HG03095 (cell line): ENCODE data around the gene CDYL.

ENCODE experiments used
- ATAC-seq: cut with Tn5 transposase; IDR thresholded peaks from one replicate; pipeline ENCODE4 v1.9.1; 2021; ENCODE audit warnings: moderate library complexity; ENCODE audit not compliant: unreplicated experiment

Gene CDYL

GRCh38 chr6:4802312-4802935, 26.2 kb downstream of the CDYL start:
- ATAC-seq, result peak; percentile 66

GRCh38 chr6:4803343-4803744, 27.1 kb downstream of the CDYL start:
- ATAC-seq, result no peak

- ATAC-seq, result no peak
Measured at GRCh38 chr6:4804095-4804494, 27.9 kb downstream of the CDYL start.

- ATAC-seq, result no peak
Measured at GRCh38 chr6:4805553-4806336, 29.5 kb downstream of the CDYL start.

- no peak for ATAC-seq
Measured at GRCh38 chr6:4806337-4806725, 30.1 kb downstream of the CDYL start.

- ATAC-seq, result no peak
Measured at GRCh38 chr6:4806791-4807190, 30.6 kb downstream of the CDYL start.

GRCh38 chr6:4808396-4808795, 32.2 kb downstream of the CDYL start:
- no peak for ATAC-seq

- no peak for ATAC-seq
Measured at GRCh38 chr6:4809999-4810918, 34.1 kb downstream of the CDYL start.

- no peak for ATAC-seq
Measured at GRCh38 chr6:4812068-4812467, 35.9 kb downstream of the CDYL start.

- no peak for ATAC-seq
Measured at GRCh38 chr6:4813055-4813454, 36.9 kb downstream of the CDYL start.

- no peak for ATAC-seq
Measured at GRCh38 chr6:4814212-4814611, 38.0 kb downstream of the CDYL start.

GRCh38 chr6:4814987-4815386, 38.8 kb downstream of the CDYL start:
- ATAC-seq, result no peak

GRCh38 chr6:4815584-4815983, 39.4 kb downstream of the CDYL start:
- ATAC-seq, result no peak

- no peak for ATAC-seq
Measured at GRCh38 chr6:4816904-4817303, 40.7 kb downstream of the CDYL start.

GRCh38 chr6:4817551-4817950, 41.3 kb downstream of the CDYL start:
- ATAC-seq, result no peak

- no peak for ATAC-seq
Measured at GRCh38 chr6:4818272-4818938, 42.2 kb downstream of the CDYL start.

GRCh38 chr6:4819706-4820283, 43.6 kb downstream of the CDYL start:
- no peak for ATAC-seq

GRCh38 chr6:4820704-4821276, 44.6 kb downstream of the CDYL start:
- no peak for ATAC-seq

- no peak for ATAC-seq
Measured at GRCh38 chr6:4822476-4822875, 46.3 kb downstream of the CDYL start.

GRCh38 chr6:4828187-4828698, 52.0 kb downstream of the CDYL start:
- no peak for ATAC-seq
